UCSD-AML1 (cell line): ENCODE data around the gene NMNAT2.
"Not testable (repeated sequence)": the region's sequence is repeated elsewhere in the genome, so short reads cannot be mapped to it uniquely, and the experiment has no call there.

Experiments used
- DNase-seq: peaks from one replicate; lab custom pipeline; 2025; ENCODE audit not compliant: unreplicated experiment; lab: John Stamatoyannopoulos, UW

NMNAT2 gene

DNA sequence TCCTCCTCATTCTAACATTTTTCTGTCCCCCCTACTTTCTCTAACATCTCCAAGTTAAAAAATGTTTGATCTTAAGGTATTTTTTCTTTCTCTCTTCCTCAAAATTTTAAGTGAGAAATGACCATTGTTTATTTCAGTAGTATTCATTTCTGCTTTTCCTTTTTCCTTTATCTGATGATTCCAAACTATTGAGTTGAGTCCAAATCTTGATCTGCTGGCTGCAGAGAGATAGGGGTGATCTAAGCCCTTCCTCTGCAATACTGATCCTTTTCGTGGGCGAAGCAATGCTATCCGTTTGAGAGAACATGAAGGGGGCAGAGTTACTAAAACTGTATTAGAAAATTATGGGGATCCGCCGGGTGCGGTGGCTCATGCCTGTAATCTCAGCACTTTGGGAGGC, 516 bp upstream of the NMNAT2 start:
- no peak for DNase-seq

DNA sequence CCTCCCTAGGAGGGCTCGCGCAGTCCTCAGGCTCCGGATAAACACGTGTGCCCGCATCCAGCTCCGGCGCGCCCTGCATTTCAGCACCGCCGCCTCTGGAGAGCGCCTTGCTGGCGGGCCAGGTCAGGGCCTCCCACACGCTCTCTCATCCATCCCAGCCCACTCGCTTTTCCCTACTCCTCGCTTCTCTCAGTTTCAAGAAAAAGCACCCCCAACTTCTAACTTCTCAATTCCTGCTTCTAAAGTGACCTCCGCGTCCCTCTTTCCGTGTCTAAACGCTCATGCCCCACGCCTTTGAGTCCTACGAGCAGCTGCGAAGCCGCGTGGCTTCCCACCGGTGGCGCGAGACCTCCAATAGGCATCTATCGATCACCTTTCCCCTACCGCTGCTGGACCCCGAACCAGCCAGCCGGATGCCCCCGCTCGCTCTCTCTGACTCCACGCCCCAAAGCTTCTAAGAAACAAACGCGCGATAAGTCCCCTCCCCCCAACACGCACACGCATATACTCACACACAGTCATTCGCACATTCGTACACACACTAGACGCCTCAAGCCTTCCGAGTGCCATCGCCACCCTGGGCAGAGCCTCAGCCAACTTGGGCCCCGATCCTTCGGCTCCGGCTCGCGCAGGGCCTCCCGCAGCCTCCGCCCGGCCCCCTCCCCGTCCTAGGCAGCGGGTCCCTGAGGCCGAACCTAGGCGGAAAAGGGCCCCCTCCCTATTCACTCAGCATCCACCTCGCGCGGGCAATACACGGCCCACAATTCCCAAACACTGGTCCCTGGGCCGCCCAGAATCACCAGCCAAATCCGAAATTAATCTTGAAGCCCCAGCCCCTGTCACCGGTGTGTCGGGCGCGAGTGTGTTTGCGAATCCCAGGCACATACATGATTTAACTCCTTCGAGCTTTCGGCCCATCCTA, 1.1 kb downstream of the NMNAT2 start:
- DNase-seq = no peak

DNA sequence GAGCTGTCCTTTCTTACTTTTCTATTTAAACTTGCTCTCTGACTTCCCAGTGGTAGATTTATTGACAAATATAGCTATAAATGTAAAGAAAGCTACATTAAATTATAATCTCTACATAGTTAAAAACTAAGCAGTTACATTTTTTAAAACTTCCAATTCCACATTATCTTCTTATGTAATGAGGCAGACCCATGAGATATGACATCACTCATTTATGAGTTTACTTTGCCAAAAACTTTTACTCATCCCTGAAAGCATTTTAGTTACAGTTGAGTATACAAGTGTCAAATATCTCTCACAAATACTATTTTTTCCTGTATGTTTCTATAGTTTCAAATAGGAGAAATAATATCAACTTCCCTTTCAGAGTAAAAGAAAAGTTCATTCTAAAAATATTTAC, 3.8 kb downstream of the NMNAT2 start:
- no peak for DNase-seq

DNA sequence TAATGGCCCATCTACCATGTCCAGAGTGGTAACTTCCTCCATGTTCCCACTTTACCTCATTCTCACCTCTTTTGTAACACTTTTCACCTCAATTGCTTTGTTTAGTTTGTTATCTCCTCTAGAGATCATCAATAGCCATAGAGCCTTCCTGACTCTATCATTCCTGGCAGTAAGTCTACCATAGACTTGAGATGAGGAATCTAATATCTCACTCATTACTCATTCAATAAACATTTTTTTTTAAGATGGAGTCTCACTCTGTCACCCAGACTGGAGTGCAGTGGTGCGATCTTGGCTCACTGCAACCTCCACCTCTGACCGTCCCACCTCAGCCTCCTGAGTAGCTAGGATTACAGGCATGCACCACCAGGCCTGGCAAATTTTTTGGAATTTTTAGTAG, 7.1 kb downstream of the NMNAT2 start:
- no peak for DNase-seq

DNA sequence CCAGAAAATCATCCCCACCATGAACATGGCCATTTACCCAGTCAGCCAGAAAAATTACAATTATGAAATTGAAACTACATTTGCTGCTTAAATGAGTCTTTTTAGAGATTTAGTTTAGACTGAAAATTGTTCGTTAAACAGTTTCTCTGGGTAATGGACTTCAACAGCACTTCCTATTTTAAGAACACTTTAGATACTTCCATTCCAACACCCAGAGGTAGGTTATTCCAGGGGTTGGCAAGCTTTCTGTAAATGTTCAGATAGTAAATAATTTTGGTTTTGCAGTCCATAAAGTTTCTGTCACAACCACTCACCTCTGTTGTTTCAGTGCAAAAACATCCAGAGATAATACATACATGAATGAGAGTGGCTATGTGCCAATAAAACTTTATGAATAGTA, 10.2 kb downstream of the NMNAT2 start:
- DNase-seq = no peak

DNA sequence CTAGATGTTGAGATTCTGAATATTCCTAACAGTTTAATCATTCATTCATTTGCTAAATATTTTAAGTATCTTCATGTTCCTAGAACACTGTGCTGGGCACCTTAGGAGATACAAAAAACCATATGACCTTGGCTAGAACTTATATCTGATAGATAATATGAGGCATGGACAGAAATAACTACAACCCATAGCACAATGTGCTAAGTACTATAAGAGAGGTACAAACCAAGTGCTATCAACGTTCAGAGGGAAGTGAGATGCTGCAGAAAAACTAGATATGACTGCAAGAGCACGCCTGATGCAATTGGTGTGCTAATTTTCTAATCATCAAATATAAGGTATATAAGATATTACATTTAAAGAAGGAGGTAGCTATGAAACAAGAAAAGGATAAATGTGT, 10.7 kb downstream of the NMNAT2 start:
- DNase-seq = no peak

DNA sequence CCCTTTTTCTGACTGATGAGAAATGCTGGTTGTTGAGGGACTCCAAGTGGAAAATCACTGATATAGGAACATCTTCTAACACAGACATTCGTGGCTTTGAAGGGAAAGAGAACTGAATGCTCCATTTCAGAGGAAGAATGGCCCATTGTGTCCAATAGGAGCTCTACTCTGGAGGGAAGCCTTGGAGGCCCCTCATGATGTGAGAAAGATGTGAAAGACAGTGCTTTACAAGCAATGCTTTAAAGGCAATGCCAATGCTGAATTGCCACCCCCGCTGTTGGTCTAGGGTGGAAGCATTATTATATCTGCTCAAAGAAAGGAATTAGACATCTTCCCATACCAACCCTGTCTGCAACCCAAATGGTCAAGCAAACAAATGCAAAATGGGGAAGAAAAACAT, 13.7 kb downstream of the NMNAT2 start:
- no peak for DNase-seq

DNA sequence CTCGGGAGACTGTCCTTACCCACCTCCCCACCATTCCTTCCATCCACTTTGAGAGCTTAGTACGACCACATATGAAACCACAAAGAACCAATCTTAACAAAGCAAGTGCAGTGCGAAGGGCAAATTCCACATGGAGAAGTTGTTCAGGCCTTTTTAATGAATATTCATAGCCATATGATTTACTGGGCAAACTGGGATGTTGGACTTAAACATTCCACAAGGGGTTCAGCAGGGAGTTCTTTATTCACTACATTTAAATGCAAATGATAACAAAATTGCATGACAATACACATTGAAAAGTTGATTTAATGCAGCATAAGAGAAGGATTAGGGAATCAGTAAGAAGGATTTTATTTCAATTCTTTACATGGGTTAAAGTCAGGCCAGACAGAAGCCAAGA, 14.7 kb downstream of the NMNAT2 start:
- DNase-seq = no peak

DNA sequence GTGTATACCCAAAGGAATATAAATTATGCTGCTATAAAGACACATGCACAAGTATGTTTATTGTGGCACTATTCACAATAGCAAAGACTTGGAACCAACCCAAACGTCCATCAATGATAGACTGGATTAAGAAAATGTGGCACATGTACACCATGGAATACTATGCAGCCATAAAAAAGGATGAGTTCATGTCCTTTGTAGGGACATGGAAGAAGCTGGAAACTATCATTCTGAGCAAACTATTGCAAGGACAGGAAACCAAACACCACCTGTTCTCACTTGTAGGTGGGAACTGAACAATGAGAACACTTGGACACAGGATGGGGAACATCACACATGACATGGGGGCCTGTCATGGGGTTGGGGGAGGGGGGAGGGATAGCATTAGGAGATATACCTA, 16.6 kb downstream of the NMNAT2 start:
- not testable (repeated sequence) for DNase-seq

DNA sequence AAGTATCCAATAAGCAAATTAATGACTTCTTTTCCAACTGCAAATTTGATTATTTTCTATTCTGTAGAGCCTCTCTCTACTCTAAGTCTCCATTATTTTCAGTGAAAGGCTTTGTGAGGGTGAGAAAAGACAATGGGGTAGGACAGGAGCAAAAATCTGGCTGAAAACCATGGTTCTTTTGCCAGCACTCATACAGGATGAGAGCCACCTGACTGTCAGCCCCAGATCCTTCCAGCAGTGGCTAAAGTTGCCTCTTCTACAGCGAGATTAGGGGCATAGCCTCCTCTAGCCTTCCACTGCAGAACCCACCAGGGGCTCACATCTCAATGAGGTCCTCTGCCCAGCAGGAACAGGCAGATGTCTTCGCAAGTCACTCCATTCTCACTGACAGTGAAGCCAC, 23.7 kb downstream of the NMNAT2 start:
- no peak for DNase-seq

DNA sequence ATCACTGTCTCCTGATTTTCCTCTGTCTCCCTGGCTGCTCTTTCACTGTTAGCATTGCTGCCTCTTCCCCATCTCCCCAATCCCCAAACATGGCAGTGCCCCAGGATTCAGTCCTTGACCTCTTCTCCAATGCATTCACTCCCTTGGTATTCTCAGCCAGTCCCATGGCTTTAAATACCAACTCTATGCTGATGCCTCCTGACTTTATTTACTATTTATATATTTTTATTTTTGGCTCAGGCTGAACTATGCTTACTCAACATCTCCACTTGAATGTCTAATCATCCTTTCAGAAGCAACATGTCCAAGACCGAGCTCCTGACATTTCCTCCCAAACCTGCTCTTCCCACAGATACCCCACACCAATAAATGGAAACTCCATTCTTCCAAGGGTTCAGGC, 26.3 kb downstream of the NMNAT2 start:
- DNase-seq = no peak

DNA sequence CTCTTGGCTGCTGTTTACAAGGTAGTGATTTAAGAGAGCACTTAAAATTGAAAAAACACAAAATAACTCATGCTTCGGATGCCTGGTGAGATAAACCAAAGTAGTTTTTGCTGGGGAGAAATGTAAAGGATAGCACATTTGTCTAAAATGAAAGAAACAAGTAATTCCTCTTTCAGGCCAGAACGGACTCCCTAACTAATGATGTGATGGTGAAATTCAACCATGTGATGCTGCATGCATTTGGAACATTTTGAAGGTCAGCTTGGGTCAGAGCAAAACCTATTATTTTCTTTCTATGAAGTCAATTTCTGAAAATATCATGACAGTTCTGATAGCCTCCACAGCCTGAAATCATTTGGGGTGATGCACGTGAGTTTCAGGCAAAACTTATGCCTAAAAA, 27.6 kb downstream of the NMNAT2 start:
- DNase-seq = no peak

DNA sequence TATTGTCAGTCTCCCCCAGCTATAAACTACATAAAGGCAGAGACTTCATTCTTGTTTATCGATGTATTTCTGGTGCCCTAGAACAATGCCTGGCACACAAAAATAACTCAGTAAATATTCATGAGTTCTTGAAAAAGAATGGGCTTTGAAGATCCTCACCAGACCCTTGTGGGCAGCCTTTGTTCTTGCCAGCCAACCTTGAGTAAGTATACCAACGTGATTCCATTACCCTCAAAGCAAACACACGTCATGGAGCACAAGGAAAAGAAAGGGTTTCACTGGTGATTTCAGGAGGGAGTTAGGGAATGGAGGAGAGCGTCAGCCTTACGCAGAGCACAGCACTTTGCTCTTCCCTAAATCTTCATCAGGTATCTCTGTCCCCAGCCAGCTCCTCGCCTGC, 29.4 kb downstream of the NMNAT2 start:
- DNase-seq = no peak

DNA sequence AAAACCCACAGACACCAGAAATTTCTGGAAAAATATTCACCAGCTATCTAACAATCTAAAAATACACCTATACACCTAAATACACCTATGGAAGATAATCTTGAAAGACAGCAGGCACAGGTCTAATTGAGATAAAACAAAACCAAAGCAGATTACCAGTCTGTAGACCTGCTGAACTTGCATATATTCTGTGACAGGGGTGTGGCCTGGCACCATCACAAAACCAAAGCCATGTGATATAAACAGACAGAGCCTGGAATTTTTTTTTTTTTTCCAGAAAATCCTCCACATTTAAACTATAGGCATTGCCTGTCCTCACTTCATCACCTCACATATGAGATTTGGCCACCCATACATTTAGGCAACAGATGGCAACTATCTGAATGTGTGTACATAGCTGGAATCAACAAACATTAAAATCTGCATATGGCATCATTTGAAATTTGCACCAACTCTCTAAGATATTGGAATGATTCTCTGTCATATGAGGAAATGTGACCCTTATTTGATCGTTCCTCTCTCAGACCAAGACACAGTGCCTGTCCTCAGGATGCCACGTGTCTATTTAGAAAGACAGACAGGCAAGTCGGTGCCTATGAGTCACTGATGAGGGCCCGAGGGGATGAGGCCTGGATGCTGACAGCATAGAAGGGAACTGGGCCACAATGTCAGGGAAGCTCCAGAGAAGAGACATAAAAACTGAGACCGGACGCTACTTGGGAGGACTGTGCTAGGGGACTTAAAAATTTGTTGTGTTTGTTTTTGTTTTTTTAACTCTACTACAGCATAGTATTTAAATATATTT, 32.6 kb downstream of the NMNAT2 start:
- no peak for DNase-seq

DNA sequence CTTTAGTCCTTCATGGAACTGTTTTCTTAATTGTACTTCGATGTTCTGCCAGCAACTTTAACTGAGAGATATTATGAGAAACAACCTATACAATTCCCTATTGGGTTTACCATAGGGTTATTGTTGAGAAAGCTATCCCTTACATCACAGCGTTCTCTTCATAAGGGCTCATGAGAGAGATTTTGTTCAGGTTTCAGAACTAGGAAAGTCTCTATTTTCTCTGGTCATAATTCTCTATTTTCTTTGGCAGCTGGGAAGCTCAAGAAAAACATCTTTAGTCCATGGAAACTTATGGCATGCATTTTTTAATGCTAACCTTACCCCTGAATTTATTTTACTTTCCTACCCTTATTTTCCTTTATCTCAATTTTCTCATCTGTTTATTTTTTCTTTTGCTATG, 38.2 kb downstream of the NMNAT2 start:
- no peak for DNase-seq

DNA sequence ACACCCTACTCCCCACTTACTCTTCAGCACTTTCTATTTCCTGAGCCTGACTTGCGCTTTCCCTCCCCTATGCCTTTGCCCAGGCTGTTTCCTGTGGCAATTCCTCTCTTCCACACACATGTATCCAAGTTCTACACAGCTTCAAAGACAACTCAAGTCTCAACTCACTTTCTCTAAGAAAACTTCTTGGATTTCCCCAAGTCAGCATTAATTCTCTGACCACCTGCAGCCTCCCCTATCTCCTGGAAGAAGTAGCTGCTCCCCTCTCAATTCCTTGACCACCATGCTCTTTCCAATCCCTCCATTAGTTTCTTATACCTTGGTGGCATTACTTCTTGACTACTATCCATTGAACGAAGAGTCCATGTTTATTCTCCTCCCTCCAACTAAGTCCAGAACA, 42.8 kb downstream of the NMNAT2 start:
- no peak for DNase-seq

DNA sequence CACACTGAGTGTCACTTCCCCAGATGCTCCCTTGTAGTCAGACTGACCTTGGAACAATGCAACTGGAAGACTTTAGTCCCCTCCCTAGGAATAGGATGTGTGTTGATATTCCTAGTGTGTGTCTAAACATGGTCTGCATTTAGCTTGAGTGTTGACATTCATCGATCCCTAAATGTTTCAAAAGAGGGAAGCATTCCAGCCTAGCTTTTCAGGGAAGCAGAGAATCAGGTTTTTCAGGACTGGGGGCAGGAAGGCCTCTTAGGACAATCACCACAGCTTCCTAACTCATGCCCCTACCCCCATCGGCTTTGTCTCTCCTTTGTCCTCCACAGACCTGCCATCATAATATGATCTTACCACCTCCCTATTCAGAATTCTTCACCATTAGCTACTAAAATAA, 43.4 kb downstream of the NMNAT2 start:
- DNase-seq = no peak

DNA sequence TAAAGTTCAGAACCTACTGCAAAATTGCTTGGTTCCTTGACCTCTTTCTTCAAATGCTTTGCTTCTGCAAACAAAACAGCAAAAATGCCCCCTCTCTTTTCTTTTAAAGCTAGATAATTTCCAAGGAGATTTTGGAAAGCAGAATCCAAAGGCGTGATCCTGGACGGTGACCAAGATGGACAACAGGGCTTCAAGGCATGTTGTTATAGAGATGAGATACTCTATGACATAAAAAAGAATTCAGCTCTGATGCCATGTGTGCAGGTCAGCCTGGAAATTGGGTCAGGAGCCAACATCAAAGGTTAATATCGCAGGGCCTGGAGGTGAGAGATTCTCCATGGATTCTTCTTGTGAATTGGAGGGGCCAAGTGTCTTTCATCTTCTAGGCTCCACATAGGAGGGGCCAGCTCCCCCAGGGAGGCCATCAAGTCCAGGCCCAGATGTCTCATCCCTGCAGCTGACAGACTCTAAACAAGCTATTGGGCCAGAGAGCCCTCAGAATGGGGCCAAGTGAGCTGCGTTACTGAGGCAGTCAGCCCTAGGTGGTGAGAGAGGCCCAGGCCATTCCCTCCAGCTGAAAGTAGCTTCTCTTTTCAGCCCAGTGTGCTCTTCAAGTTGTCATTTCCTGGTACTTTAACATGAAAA, 45.5 kb downstream of the NMNAT2 start:
- no peak for DNase-seq

DNA sequence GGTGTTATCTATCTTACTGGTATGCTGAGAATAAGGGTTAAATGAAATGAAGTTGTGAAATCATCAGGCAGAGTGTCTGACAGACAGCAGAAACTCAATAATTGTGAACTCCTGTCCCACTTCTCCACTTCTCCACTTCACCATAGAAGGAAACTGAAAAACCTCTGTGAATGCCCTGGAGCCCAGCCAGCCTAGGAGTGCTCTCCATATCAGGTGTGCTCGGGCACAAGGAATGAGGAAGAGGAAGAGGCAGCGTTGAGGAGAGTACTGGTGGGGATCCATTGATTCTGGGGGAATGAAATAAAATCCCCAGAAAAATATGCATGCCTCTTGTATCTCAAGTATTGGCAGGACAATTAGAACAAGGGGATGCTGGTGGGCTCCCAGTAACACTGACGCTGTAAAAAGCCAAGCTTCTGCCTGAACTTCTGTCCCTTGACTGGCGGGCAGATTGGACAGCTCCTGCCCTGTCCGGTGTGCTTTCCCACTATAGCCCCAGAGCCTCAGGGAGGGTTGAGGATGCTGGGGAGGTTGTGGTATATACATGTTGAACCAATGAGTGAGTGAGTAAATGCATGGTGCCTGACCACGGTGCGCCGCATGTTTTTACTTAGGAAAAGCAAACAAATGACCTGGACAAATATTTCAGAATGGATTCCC, 47.7 kb downstream of the NMNAT2 start:
- no peak for DNase-seq

DNA sequence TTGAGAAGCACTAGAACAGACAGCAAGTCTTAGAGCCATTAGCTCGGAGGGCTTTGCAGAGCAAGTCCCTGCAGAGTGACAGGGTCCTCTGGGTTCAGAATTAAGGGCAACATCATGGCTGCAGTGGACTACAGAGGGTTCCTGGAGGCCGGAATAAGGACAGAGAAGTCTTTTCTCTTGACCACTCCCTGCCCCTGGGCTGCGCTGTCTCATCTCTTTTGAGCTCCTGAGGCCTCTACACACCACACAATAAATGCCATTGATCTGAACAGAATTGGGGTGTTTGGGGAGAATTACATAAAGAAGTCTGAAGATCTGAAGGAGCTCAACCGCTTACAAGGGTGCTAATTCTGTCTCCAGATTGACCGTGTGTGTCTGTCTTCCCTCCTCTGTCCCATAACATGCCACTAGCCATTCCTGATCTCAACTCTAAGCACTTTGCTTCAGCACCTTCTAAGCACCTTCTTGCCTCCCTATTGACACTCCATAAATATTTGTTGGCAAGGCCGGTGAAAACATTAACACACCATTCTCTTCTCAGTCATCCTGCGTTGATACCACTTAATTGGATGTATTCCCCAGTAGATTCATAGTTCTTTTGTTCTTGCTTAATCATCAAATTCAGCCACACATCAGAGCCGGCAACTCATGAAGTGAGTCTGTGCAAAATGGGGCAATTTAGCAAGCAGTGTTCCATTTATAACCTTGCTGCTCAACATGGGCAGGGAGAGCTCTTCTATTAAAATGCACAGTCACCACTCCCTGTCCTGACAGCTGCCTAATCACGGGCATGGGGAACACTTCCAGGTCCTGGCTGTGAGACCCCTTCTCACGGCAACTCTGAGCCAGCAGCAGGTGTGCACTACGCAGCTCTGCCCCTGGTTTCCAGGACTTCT, 49.7 kb downstream of the NMNAT2 start:
- DNase-seq = no peak
